Measurements from ENCODE around the gene LMX1A. TPM values are rescaled to one million over a fixed set of nuclear protein-coding genes. Genes with fewer than 3 reads are reported as not detected.

LMX1A gene
- total RNA-seq, 1 donor from 2014 or later = not detected

DNA sequence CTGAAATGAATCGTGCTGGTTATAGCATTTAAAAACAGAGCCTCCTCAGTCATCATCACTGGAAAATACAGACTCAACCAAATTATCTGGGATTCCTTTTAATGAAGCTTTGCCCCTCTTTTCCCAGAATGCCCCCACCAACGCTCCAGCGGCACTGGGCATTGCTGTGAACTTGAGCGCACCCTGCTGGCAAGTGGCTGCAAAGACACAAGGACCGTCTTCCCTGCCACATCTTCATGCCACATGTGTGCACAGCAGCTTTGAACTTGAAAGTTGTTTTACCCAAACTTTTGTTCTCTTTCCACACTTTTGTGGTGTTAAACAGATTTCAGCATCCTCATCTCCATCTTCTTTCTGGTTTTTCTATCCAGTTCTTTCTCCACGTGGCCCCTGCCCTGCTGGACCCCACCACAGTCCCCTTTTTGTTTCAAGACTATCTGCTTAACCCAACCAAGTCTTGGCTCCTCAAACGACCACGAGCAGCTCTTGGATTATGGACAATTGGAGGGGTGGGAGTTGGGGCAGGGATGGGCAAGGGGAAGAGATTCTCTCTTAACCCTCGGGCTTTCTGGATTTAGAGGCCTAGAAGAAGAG, 12.8 kb upstream of the LMX1A start:
- DNase-seq (ENCODE audit: low read depth) = peak; percentile 46

DNA sequence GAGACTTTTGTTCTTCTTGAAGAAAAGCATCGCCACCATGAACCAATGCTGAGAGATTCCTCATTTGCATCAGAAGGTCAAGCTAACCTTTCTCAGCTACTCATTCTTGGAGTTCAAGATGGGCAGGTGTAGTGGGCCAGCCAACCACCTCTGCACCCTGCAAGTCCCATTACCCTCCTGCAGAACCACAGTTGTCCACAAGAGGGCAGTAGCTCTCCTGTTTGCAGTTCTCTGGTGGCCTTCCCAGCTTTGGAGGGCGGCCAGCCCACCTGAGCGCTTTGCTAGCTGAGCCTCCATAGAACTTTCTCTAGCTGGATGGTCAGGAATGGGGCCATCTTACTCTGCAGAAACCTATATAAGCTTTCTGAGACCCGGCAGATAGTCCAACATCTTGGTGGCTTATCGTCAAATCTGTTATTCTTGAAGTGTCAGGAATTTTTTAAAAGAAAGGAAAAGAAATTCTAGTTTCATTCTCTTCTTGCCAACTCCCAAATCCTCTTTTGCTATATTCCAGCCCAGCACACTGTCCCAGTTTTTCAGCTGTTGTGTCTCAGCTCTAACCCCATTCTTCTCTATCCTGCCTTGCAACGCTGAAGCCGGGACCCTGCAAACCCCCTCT, 11.0 kb upstream of the LMX1A start:
- DNase-seq (ENCODE audit: low read depth) = peak; percentile 59

DNA sequence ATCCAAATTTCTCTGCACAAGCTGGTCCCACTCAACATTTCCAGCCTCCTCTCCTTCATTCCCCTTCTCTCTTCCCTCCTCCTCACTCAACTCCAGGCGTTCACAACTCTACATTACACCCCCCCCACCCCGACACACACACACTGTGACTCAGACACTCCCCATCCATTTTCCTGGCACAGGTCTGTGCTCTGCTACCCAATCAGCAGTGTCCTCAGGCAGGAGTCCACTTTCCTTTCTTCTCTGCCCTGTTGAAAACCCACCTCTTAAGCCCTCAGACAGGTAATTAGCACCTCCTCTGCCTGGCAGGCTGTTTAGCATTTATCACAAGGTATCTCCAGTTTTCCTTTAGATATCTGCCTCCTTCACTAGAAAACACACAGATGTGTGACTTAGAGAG, 8.8 kb upstream of the LMX1A start:
- DNase-seq (ENCODE audit: low read depth) = no peak

DNA sequence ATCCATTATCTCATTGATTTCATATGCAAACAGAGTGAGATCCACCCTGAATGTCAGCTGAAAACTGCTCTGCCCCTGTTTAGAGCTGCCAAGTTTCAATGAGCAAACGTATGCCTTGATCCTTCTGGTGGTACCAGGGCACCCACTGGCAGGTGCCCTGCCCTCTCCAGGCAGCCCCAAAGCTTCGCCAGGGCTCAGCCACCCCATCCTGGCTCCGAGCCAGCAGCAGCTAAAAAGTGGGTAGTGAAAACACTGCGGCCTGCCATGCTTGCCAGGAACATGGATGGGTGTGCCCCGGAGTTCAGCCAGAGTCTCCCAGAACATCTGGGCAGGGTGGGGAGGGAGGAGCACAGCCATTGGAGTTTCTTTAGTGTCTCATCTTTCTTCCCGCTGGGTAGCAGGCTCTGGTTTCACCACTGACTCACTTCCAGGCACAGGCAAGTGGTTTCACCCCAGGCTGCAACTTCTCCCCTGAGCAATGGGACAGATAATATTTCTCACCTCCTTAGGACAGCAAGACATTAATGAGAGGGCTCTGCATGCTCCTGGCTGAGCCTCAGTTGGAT, 8.1 kb upstream of the LMX1A start:
- no peak for DNase-seq (ENCODE audit: low read depth)

DNA sequence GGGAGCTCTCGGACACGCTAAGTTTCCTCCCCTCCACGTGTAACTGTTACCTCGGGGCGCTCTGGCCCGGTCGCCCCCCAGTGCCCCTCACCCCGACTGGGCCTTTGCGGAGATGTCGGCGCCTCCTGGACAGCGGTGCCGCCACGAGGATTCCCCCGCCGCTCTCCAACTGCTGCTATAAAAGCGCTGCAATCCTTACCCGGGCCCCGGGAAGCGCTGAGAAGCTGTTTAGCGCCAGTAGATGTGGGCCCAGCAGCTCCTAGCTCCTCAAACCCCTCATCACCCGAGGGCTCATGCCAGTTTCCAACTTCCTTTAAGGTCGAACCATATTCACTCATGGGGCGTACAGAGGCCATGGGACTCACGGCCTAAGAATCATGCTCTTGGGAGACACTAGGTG, 361 bp upstream of the LMX1A start:
- DNase-seq (ENCODE audit: low read depth) = no peak

DNA sequence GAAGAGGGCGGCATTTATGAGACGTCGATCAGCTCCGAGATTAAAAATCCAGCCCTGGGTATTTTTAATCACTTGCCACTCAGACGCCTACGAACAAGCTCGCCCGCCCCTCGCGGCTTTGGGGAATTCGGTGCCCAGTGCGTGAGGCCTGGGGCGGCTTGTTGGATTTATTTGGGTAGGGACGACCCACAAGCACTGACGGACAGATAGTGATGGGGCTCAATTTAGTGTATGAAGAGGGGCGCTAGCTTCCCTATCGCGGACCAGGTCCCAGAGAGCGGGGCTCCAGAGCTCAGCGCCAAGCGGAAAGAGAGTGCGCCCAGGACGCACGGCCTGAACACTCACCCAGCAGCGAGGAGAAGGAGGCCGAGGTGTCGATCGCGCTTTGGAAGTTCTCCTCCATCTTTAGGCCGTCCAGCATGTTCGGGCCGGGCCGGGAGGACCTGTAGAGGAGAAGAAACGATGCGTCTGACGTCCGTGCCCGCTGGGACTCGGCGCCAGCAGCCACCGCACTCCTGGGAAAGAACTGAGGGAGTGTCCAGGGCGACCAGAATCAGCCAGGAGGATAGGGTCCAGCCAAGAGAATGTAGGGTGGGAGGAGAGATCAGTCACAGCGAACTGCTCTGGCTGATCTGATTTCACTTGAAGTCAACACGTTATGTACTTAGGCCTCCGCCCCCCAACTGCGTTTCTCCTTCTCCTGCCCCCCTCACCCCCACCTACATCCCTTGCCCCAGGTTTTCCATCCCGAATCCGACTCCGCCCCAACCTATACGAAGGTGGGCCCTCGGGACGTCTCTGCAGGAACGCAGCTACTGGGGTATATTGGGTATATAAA, 1.2 kb downstream of the LMX1A start:
- DNase-seq (ENCODE audit: low read depth) = no peak

DNA sequence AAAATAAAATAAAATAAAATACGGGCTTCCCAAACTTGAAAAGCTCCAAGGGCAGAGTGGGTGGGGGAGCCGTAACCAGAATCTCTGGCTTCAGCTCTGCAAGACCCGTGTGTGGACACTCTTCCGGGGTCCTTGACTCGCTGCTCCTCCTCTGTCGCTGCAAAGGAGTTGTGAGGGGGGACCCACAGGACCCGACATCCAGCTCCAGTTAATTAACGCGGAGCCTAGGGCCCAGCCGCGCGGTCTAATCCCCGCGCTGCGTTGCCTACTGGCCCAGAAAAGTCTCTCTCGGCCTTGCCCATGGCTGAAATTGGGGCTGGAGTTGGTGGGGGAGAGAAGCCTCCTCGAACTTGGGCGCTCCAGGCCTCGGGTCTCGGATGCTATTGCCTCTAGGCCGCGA, 1.8 kb downstream of the LMX1A start:
- no peak for DNase-seq (ENCODE audit: low read depth)

DNA sequence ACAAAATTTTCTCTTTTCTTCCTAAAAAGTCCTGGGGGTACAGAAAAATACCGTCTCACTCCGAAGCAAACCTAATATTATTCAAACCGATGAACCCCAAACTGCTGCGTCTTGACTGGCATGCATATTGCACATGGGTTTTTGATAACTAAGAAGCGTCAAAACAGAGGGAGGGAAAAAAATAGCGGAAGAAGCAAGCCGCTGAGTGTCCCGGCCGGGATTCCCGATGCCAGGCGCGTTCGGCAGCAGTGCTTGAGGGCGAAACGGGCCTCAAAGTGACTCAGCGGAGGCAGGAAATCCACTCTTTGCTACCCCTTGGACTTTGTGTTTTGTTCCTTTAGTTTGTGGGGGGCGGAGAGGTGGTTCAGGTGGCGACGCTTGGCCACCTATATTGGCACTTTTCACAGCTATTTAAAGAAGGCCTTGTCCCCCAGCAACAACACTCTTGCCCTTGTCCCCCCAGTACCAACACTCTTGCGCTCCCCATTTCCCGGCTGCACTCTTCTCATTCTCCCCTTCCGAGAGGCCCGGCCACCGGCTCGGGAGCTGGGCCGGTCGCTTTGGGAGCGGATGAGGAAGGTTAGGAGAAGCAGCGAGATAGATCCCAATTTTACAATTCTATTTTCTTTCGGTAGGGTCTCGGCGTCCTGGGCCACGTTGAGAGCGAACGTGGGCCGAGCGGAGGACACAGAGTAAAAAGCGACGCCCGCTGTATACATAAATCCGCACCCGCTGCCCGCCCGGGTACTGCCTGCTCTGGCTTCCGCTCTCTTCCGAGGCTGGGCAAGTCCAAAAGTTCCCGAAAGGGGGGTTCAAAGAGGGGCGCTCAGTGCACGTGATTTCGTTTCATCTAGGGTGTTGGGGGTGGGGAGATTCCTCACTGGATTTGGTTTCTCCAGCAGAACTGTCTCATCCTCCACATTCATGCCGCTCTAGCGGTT, 2.5 kb downstream of the LMX1A start:
- no peak for DNase-seq (ENCODE audit: low read depth)

DNA sequence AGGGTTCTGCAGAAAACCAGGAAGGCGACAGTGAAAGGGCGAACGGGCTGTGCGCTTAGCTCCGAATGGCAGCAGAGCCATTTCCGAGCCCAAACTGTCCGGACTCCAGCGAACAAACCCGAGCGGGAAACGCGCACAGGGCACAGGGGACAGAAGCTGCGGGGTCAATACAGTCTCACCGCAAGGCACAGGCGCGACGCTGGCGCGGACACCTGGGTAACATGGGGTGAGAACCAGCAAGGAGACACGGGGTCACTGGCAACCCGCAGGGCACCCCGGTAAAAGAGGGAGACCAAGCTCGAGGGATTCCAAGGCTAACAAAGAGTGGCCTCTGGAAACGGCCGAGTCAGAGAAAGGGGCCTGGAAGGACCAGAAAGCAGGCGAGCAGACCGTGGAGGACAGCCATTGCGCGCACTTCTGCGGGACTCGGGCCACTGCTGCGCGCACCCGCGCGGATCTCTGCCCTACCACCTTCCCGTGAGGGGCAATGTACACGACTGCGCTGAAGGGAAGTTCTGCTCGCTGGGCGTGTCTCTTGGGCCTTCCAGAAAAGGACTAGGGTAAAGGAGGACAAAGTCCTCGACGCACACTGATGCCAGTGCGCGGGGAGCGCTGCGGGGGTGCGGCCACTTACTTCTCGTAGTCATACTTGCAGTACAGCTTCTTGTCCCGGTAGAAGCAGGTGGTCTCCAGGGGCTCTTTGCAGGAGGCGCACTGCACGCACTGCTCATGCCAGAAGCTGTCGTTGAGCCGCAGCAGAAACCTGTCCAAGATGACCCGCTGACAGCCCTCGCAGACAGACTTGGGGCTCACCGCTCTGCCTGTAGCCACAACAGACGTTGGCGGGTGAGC, 3.8 kb downstream of the LMX1A start:
- no peak for DNase-seq (ENCODE audit: low read depth)

DNA sequence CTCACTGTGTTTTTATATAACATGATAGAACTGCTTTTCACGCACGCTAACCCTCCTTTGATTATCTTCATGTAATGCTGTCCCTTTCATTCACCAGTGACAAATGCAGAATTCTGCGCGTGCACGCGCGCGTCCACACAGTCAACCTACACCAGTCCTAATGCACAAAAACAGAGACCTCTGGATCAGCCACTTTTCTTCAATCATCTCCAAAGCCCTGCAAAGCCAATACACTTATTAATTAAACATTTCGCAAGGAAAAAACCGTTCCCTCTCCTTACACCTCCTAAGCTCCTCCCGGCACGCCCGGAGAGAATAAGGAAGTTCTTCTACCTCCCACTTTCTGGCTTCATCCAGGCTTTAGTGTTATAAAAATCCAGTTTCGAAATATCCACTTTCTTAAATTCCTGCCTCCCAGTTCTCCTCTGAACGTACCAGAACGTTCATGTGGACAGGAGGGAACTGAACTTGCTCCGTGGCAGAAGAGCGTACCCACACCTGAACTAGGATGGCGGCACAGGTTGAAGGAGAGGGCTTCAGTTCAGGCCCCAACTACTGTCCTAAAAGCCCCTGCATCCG, 4.6 kb downstream of the LMX1A start:
- DNase-seq (ENCODE audit: low read depth) = no peak

DNA sequence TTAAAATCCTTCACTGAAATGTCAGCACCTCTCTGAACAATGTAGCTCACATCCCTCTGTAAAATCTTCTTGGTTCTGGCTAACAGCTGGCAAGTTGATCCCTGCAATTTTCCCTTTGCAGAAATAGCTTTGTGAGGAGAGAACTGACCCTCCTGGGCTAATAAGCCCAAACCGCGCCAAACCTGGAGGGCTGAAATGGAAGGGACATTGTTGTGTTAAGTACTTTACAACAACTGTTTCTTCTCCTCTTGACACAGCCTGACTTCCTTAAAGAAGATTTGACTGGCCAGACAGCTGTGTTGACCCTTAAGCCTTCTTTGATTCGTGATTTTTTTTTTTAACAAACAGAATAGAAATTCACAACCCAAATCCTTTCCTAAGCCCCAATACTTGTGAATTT, 5.7 kb downstream of the LMX1A start:
- no peak for DNase-seq (ENCODE audit: low read depth)

DNA sequence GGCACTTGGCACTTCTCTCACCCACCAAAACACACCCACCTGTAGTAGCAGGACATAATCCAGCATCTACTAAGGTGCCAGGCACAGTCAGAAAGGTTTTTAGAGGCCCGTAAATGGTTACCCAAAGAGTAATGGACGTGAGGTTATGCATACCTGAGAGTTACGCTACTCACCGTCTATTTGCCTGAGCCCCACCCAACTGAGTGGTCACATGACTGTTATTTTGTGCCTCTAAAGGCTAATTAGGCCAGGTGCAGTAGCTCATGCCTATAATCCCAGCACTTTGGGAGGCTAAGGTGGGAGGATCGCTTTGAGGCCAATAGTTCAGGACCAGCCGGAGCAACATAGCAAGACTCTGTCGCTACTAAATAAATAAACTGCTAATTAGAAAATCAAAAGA, 11.0 kb downstream of the LMX1A start:
- DNase-seq (ENCODE audit: low read depth) = no peak

DNA sequence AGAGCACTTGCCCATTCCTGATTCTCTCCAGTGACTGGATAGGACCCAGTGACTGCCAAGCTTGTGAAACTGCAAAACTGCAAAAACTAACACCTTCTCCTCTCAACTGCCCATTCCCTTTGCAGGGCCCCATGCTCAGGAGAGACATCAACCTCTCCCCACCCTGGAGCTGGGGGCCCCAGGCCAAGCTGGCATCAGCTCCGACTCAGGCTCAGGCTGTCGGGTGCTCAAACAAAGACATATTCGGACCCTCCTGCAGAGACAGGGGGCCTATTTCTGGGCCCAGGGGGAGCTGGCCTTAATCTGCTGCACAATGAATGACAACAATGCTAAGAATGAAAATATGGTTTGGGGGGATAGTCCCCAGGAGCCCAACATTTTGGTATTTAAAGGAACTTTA, 11.8 kb downstream of the LMX1A start:
- no peak for DNase-seq (ENCODE audit: low read depth)

DNA sequence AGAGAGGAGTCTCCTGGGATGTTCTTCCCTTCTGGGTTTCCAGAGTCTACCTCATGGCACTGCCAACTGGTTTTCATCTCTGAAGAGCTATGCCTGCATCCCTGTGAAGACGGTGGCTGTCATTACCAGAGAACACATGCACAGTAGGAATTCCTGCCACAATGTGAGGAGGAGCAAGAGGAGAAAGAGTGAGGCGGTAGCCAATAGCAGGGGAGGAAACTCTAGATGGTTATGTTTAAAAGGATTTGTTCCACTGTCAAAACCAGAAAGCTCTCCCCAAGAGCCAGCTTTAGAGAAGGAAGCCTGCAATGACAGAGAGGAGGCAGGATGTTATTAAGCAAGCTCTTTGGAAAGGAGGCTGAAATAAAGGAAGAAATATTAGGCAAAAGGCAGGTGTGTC, 12.3 kb downstream of the LMX1A start:
- no peak for DNase-seq (ENCODE audit: low read depth)

DNA sequence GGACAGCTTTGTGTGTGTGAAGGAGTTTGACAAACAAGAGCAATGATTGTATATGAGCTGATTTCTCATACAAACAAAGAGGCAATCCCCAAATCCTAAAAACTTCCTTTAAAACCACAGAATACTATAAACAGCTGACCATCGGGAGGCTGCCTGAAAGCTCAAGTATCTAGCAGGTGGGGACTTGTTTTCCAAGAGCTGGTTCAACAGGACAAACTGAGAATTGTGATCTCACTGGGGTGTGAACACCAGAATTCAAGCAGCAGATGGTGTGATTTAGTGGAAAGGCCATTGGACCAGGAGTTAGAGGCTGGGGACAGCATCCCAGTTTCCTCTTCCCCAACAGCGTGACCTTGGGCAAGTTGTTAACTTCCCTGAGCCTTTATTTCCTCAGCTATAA, 13.9 kb downstream of the LMX1A start:
- peak; percentile 45 for DNase-seq (ENCODE audit: low read depth)

DNA sequence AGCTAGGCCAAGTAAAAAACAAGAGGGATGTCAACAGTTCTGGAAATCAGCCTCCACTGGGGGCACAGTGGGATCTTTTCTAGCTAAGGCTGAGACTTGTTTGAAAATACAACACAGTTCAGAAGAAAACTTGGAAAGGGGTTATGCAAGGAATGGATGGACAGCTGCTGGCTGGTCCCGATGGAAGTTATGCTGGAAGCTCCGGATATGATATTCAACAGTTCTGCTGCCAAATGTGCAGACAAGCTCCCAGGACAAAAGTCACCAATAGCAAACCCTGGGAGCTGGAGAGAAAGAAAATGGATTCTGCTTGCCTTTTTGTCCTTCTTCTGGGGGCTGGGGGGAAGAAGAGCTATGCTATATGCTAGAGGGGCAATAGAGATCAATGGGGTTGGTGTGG, 14.3 kb downstream of the LMX1A start:
- DNase-seq (ENCODE audit: low read depth) = peak; percentile 4

DNA sequence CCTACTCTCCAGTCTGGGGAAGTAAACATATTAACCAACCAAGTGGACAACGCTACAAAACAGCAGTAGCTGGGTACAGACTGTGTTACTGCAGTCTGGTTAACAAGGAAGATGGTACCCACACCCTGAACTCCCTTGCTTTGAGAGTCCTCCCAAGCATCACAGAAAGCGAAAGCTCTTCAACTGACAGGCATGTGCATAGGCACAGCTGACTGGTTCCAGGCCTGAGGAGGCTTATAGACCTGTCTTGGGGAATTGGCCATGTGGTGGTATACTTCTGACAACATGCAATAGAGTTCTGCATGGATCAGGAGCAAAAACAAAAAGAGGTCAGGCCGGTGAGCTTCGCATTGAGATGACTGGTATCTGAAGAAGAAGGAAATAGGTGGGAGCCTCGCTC, 17.4 kb downstream of the LMX1A start:
- DNase-seq (ENCODE audit: low read depth) = no peak

DNA sequence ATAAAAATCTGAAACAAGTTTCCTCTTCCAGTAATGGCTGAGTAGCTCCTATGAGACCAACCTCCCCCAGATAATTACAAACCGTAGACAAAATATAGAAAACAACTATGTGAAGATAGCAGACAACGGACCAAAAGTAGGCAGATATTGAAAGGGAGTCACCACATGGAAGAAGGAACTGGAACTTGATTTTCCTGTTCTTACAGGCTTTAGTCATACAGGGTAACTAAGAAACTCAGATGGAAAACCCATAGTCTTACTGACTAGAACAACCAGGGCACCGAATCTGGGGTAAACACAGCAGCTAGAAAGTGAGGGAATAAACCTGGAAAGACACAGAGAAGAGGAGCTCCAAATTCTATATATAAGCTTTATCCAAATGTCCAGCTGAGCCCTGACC, 26.0 kb downstream of the LMX1A start:
- DNase-seq (ENCODE audit: low read depth) = no peak

DNA sequence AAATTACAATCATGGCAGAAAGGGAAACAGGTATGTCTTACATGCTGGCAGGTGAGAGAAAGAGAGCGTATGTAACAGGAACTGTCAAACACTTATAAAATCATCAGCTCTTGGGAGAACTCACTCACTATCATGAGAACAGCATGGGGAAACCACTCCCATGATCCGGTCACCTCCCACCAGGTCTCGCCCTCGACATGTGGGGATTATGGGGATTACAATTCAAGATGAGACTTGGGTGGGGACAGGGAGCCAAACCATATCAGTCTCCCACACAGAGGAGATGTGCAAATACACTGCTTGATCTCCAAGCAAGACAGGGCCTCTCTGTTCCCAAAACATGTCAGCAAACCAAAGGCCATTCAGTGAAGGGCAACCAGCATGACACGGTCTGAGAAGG, 27.4 kb downstream of the LMX1A start:
- DNase-seq (ENCODE audit: low read depth) = no peak

DNA sequence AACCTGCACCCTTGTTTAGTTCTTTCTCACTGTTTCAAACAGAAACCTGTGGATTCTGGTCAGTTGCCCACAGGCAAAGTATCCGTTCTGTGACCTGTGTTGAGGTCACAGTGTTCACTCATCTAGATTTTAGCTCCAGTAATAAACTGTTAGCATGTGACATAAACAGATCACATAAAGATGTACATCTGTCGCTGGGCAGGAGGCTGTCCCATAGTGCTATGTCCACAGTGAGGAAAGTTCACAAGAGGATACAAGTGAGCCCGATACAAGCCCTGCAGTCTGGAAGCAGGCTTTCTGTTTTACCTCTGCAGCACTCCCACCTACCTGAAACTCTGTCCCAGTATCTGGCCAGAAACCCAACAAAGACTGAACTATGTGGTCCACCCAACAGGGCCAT, 28.4 kb downstream of the LMX1A start:
- DNase-seq (ENCODE audit: low read depth) = no peak

Measured in myocyte (in vitro differentiated cells).